HG03354 (cell line): ENCODE results near the gene ZMAT3.

Experiments used
- ATAC-seq: cut with Tn5 transposase; IDR thresholded peaks from one replicate; pipeline ENCODE4 v1.9.1; 2021; ENCODE audit warnings: mild to moderate bottlenecking; ENCODE audit not compliant: unreplicated experiment, poor library complexity, severe bottlenecking

Gene ZMAT3

GRCh38 chr3:178969004-178969700, 102.5 kb downstream of the ZMAT3 start:
- ATAC-seq, result peak; percentile 88
